Measurements from ENCODE around the gene SPTSSA.
"Not testable (repeated sequence)": the region's sequence is repeated elsewhere in the genome, so short reads cannot be mapped to it uniquely, and the experiment has no call there.

Gene SPTSSA

GRCh38 chr14:34462132-34462893 is at the start of gene SPTSSA:
TSS of gene SPTSSA (minus strand) at chr14:34462240. CDS start at chr14:34462207, 33 bp downstream.
- peak within 1 kb of the TSS; percentile 72 to 98 (median 89) for H3K27ac ChIP-seq
- H3K4me3 ChIP-seq = peak within 1 kb of the TSS; percentile 47 to 88 (median 77)

GRCh38 chr14:34507884-34508283 is 45.8 kb upstream of the SPTSSA start:
- no peak overlapping the region for H3K4me3 ChIP-seq
- H3K27ac ChIP-seq = no peak overlapping the region

GRCh38 chr14:34507459-34507858 is 45.4 kb upstream of the SPTSSA start:
- Histone ChIP-seq H3K27ac (no peak overlapping the region), H3K4me3 (no peak overlapping the region)

- H3K27ac ChIP-seq, H3K4me3 ChIP-seq: not testable (repeated sequence)
These were observed 43.1 kb upstream of the SPTSSA start for GRCh38 chr14:34505124-34505491.

GRCh38 chr14:34504027-34504426 is 42.0 kb upstream of the SPTSSA start:
- H3K27ac ChIP-seq, H3K4me3 ChIP-seq: not testable (repeated sequence)

GRCh38 chr14:34502545-34503225 is 40.6 kb upstream of the SPTSSA start:
- H3K27ac ChIP-seq = peak overlapping the region in 1 of 21 experiments; percentile 35
- no peak overlapping the region for H3K4me3 ChIP-seq

GRCh38 chr14:34502001-34502400 is 40.0 kb upstream of the SPTSSA start:
- Histone ChIP-seq H3K4me3 (no peak overlapping the region), H3K27ac (peak overlapping the region in 1 of 21 experiments; percentile 35)

- no peak overlapping the region for H3K4me3 ChIP-seq
- H3K27ac ChIP-seq = no peak overlapping the region
These were observed 39.1 kb upstream of the SPTSSA start for GRCh38 chr14:34501004-34501580.

- H3K27ac ChIP-seq = peak overlapping the region in 4 of 21 experiments; percentile 75 to 90 (median 86)
These were observed 36.8 kb upstream of the SPTSSA start for GRCh38 chr14:34498684-34499412.

GRCh38 chr14:34496679-34497513 is 34.9 kb upstream of the SPTSSA start:
- H3K27ac ChIP-seq = peak overlapping the region; percentile 13 to 92 (median 79)
- H3K4me3 ChIP-seq = no peak overlapping the region

More at GRCh38 chr14:34498684-34499412, 36.8 kb upstream of the SPTSSA start:
- no peak overlapping the region for H3K4me3 ChIP-seq

GRCh38 chr14:34496007-34496678 is 34.1 kb upstream of the SPTSSA start:
- no peak overlapping the region for H3K4me3 ChIP-seq
- H3K27ac ChIP-seq = peak overlapping the region in 18 of 21 experiments; percentile 13 to 92 (median 72)

- H3K4me3 ChIP-seq = no peak overlapping the region
- peak overlapping the region in 1 of 21 experiments; percentile 42 for H3K27ac ChIP-seq
These were observed 27.3 kb upstream of the SPTSSA start for GRCh38 chr14:34489324-34489723.

GRCh38 chr14:34488528-34488927 is 26.5 kb upstream of the SPTSSA start:
- H3K4me3 ChIP-seq = no peak overlapping the region
- H3K27ac ChIP-seq = no peak overlapping the region

- no peak overlapping the region for H3K27ac ChIP-seq
- H3K4me3 ChIP-seq = no peak overlapping the region
These were observed 22.7 kb upstream of the SPTSSA start for GRCh38 chr14:34484726-34485125.

- no peak overlapping the region for H3K27ac ChIP-seq
- H3K4me3 ChIP-seq = no peak overlapping the region
These were observed 20.4 kb upstream of the SPTSSA start for GRCh38 chr14:34482463-34482862.

- no peak overlapping the region for H3K27ac ChIP-seq
- no peak overlapping the region for H3K4me3 ChIP-seq
These were observed 17.7 kb upstream of the SPTSSA start for GRCh38 chr14:34479694-34480093.

GRCh38 chr14:34478261-34478660 is 16.2 kb upstream of the SPTSSA start:
- H3K4me3 ChIP-seq = no peak overlapping the region
- no peak overlapping the region for H3K27ac ChIP-seq

- not testable (repeated sequence) for H3K4me3 ChIP-seq, H3K27ac ChIP-seq
These were observed 14.0 kb upstream of the SPTSSA start for GRCh38 chr14:34476036-34476435.

- H3K27ac ChIP-seq = no peak overlapping the region
- H3K4me3 ChIP-seq = no peak overlapping the region
These were observed 13.1 kb upstream of the SPTSSA start for GRCh38 chr14:34475163-34475562.

All from skin epidermis (tissue), 12 donors.